GM18505 (cell line): Measurements from ENCODE around the gene RAI14.
"Not testable (repeated sequence)": the region's sequence is repeated elsewhere in the genome, so short reads cannot be mapped to it uniquely, and the experiment has no call there.

ENCODE experiments used
- ATAC-seq: cut with Tn5 transposase; IDR thresholded peaks from one replicate; pipeline ENCODE4 v1.9.1; 2021; ENCODE audit not compliant: unreplicated experiment
- POLR2A ChIP-seq: IDR thresholded peaks from 4 replicates; pipeline ENCODE4 v1.6.1; 2011; ENCODE audit warnings: borderline replicate concordance; ENCODE audit not compliant: insufficient read depth, insufficient read length; ENCODE audit errors: extremely low read depth

The RAI14 gene

GRCh38 chr5:34706084-34706483 lies 50.0 kb downstream of the RAI14 start:
- no peak for TF ChIP-seq POLR2A
- ATAC-seq = no peak

GRCh38 chr5:34707451-34708107 lies 51.5 kb downstream of the RAI14 start:
- no peak for ATAC-seq
- no peak for TF ChIP-seq POLR2A

GRCh38 chr5:34708777-34709176 lies 52.6 kb downstream of the RAI14 start:
- no peak for ATAC-seq
- no peak for TF ChIP-seq POLR2A

- no peak for TF ChIP-seq POLR2A
- no peak for ATAC-seq
Observed at GRCh38 chr5:34709861-34710673, 53.9 kb downstream of the RAI14 start.

- no peak for ATAC-seq
- no peak for TF ChIP-seq POLR2A
Observed at GRCh38 chr5:34712565-34712964, 56.4 kb downstream of the RAI14 start.

- no peak for TF ChIP-seq POLR2A
- ATAC-seq = no peak
Observed at GRCh38 chr5:34715711-34716110, 59.6 kb downstream of the RAI14 start.

- TF ChIP-seq POLR2A = no peak
- ATAC-seq = no peak
Observed at GRCh38 chr5:34716986-34717385, 60.9 kb downstream of the RAI14 start.

- no peak for TF ChIP-seq POLR2A
- ATAC-seq = no peak
Observed at GRCh38 chr5:34717426-34718327, 61.5 kb downstream of the RAI14 start.

- TF ChIP-seq POLR2A = no peak
- ATAC-seq = no peak
Observed at GRCh38 chr5:34718516-34718915, 62.4 kb downstream of the RAI14 start.

GRCh38 chr5:34719029-34719428 lies 62.9 kb downstream of the RAI14 start:
- no peak for ATAC-seq
- TF ChIP-seq POLR2A = no peak

GRCh38 chr5:34721327-34721726 lies 65.2 kb downstream of the RAI14 start:
- no peak for TF ChIP-seq POLR2A
- no peak for ATAC-seq

- ATAC-seq = no peak
- no peak for TF ChIP-seq POLR2A
Observed at GRCh38 chr5:34722183-34722582, 66.1 kb downstream of the RAI14 start.

- no peak for TF ChIP-seq POLR2A
- no peak for ATAC-seq
Observed at GRCh38 chr5:34724741-34725140, 68.6 kb downstream of the RAI14 start.

- ATAC-seq = not testable (repeated sequence)
Observed at GRCh38 chr5:34727166-34727749, 71.1 kb downstream of the RAI14 start.
